Adrenal gland (tissue), 5 donors: ENCODE data around the gene RIMBP3C.

Experiments
- POLR2A ChIP-seq, 2 donors: fragments of 450-650 bp; IDR thresholded peaks; one replicate each; pipeline ENCODE4 v1.6.1; 2017; ENCODE audit warnings: antibody characterized with exemption in 2 of 2, mild to moderate bottlenecking in 2 of 2, moderate library complexity in 1 of 2
- TF ChIP-seq, protein P1 (sequence below), 6 experiments: fragments of 450-650 bp in 4 of 6; fragments of 200-600 bp in 2 of 6; sonication (generic) in 1 of 6; IDR thresholded peaks; 1 replicate in 5 of 6; 2 replicates in 1 of 6; pipeline versions ENCODE4 v1.5.1 to v1.8.0; 2016 to 2021; ENCODE audit warnings: antibody characterized with exemption in 6 of 6, mild to moderate bottlenecking in 2 of 6, moderate library complexity in 1 of 6
- donor health status: DM: no; HTN: no; CAD: no.

DNA sequence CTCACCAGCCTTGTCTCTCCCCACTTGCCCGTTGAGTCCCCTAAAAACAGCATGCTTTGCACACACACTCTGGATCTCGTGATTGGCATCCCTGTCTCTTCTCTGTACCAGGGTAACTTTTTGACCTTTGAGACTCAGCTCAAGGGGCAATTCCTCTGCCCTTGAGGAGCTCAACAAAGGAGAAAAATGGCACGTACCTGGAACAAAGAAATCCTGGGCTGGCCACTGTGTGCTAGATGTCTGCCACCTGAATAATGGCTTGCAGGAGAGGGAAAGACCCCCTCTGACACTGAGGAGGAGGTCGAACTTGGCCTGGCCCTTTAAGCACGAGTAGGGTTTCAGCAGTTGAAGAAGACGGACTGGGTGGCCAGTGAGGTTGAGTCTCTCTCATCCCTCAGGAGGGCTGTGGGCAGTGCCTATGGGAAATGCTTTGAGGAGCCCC is 22.1 kb upstream of the RIMBP3C start:
- TF ChIP-seq, protein P1, sequence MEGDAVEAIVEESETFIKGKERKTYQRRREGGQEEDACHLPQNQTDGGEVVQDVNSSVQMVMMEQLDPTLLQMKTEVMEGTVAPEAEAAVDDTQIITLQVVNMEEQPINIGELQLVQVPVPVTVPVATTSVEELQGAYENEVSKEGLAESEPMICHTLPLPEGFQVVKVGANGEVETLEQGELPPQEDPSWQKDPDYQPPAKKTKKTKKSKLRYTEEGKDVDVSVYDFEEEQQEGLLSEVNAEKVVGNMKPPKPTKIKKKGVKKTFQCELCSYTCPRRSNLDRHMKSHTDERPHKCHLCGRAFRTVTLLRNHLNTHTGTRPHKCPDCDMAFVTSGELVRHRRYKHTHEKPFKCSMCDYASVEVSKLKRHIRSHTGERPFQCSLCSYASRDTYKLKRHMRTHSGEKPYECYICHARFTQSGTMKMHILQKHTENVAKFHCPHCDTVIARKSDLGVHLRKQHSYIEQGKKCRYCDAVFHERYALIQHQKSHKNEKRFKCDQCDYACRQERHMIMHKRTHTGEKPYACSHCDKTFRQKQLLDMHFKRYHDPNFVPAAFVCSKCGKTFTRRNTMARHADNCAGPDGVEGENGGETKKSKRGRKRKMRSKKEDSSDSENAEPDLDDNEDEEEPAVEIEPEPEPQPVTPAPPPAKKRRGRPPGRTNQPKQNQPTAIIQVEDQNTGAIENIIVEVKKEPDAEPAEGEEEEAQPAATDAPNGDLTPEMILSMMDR (IDR thresholded peaks at IDR 0.05) = no peak
- no peak for TF ChIP-seq POLR2A (IDR thresholded peaks at IDR 0.05)
